Hepatocyte (in vitro differentiated cells): ENCODE data around the gene IGDCC3. TPM values are rescaled to one million over a fixed set of nuclear protein-coding genes. Genes with fewer than 3 reads are reported as not detected.

Source experiments
- DNase-seq: peaks from one replicate; pipeline ENCODE4 v3.0.0-alpha.2; 2016; ENCODE audit warnings: low spot score
- H2AFZ ChIP-seq: fragments of 200-600 bp; sonication (generic); 2 replicates; pipeline ENCODE4 v1.6.0; 2016; ENCODE audit warnings: antibody characterized with exemption, mild to moderate bottlenecking
- H3K27ac ChIP-seq: fragments of 200-600 bp; sonication (generic); 2 replicates; pipeline ENCODE4 v1.5.1; 2016; ENCODE audit warnings: mild to moderate bottlenecking
- H3K27me3 ChIP-seq: fragments of 200-600 bp; sonication (generic); 2 replicates; pipeline ENCODE4 v1.6.1; 2016
- H3K36me3 ChIP-seq: fragments of 200-600 bp; sonication (generic); replicated peaks from 2 replicates; pipeline ENCODE4 v1.5.1; 2016; ENCODE audit warnings: low read depth; ENCODE audit not compliant: insufficient read depth
- H3K4me1 ChIP-seq: fragments of 200-600 bp; sonication (generic); 2 replicates; pipeline ENCODE4 v1.5.1; 2016; ENCODE audit warnings: mild to moderate bottlenecking, moderate library complexity; ENCODE audit not compliant: insufficient read depth
- H3K4me2 ChIP-seq: fragments of 200-600 bp; sonication (generic); 2 replicates; pipeline ENCODE4 v1.6.0; 2016
- H3K4me3 ChIP-seq: fragments of 200-600 bp; sonication (generic); 2 replicates; pipeline ENCODE4 v1.5.1; 2016; ENCODE audit warnings: mild to moderate bottlenecking
- H3K79me2 ChIP-seq: fragments of 200-600 bp; sonication (generic); 2 replicates; pipeline ENCODE4 v1.6.0; 2017; ENCODE audit warnings: mild to moderate bottlenecking
- H3K9me2 ChIP-seq: fragments of 200-600 bp; sonication (generic); replicated peaks from 2 replicates; pipeline ENCODE4 v1.6.0; 2017; ENCODE audit warnings: mild to moderate bottlenecking; ENCODE audit not compliant: insufficient read depth
- H3K9me3 ChIP-seq: fragments of 200-600 bp; sonication (generic); 2 replicates; pipeline ENCODE4 v1.5.1; 2016; ENCODE audit warnings: low read depth, mild to moderate bottlenecking
- H4K20me1 ChIP-seq: fragments of 200-600 bp; sonication (generic); 2 replicates; pipeline ENCODE4 v1.6.0; 2016; ENCODE audit warnings: mild to moderate bottlenecking; ENCODE audit not compliant: insufficient read depth, poor library complexity, severe bottlenecking
- EZH2 ChIP-seq: fragments of 200-600 bp; sonication (generic); IDR thresholded peaks from 2 replicates; pipeline ENCODE4 v1.6.1; 2016; ENCODE audit warnings: antibody characterized with exemption, mild to moderate bottlenecking, borderline replicate concordance
- EZH2phosphoT487 ChIP-seq: fragments of 200-600 bp; sonication (generic); IDR thresholded peaks from one replicate; pipeline ENCODE4 v1.6.1; 2018; ENCODE audit warnings: antibody characterized with exemption, mild to moderate bottlenecking, low read depth, moderate library complexity; ENCODE audit not compliant: unreplicated experiment, severe bottlenecking
- WGBS: methylation state at CpG from one replicate; pipeline ENCODE4 v1.1.6; 2016; ENCODE audit warnings: low lambda C conversion rate; ENCODE audit errors: missing lambda C conversion rate; 5-methylcytosine and 5-hydroxymethylcytosine counted together
- polyA plus RNA-seq: library from polyadenylated mRNA; unstranded; fragments of >200 nt; fragmentation: Nextera tagmentation; extraction: Ambion mirVana; gene quantifications from 2 replicates; pipeline ENCODE4 v1.2.1, GENCODE V29; 2016
- total RNA-seq: library from RNA; depleted of rRNA; stranded (reverse); fragments of >200 nt; gene quantifications from 2 replicates; pipeline ENCODE4 v1.2.3, GENCODE V29; 2014
- TF ChIP-seq, protein P1 (sequence below): fragments of 200-600 bp; sonication (generic); IDR thresholded peaks from 2 replicates; pipeline ENCODE4 v1.5.1; 2016; ENCODE audit warnings: antibody characterized with exemption, mild to moderate bottlenecking; ENCODE audit not compliant: poor library complexity

Gene IGDCC3
- total and polyA plus RNA-seq, 2 experiments from 2014 or later, result 8.1 to 14.8 TPM

- Histone ChIP-seq H3K4me2 (no peak overlapping the region), H3K9me2 (no peaks in the 10 kb centered on the region), H3K27me3 (no peaks in the 10 kb centered on the region), H3K27ac (no peak overlapping the region), H3K36me3 (no peaks in the 10 kb centered on the region), H2AFZ (no peak overlapping the region), H3K9me3 (no peaks in the 10 kb centered on the region), H3K4me1 (peaks cover 23% of the 10 kb centered on the region), H3K4me3 (no peak overlapping the region), H3K79me2 (peaks cover 17% of the 10 kb centered on the region), H4K20me1 (no peaks in the 10 kb centered on the region)
- DNase-seq, result no peak
- 82% methylated on average over 7 of the region's 7 CpGs for WGBS
- TF ChIP-seq EZH2phosphoT487 (no peak), EZH2 (no peak)
Measured at GRCh38 chr15:65409036-65409631, 31.3 kb upstream of the IGDCC3 start.

GRCh38 chr15:65408324-65409035, 30.7 kb upstream of the IGDCC3 start:
- 68% methylated on average over 7 of the region's 7 CpGs for WGBS
- H2AFZ ChIP-seq, result no peak overlapping the region

GRCh38 chr15:65406424-65407000, 28.7 kb upstream of the IGDCC3 start:
- Histone ChIP-seq H3K4me3 (no peak overlapping the region), H3K4me2 (peak overlapping the region; percentile 26), H2AFZ (no peak overlapping the region), H3K36me3 (no peaks in the 10 kb centered on the region), H4K20me1 (no peaks in the 10 kb centered on the region), H3K79me2 (no peaks in the 10 kb centered on the region), H3K27ac (peak overlapping the region; percentile 60), H3K9me2 (no peaks in the 10 kb centered on the region), H3K4me1 (peaks cover 13% of the 10 kb centered on the region), H3K9me3 (no peaks in the 10 kb centered on the region), H3K27me3 (no peaks in the 10 kb centered on the region)
- no peak for DNase-seq
- TF ChIP-seq EZH2 (no peak), EZH2phosphoT487 (no peak)
- TF ChIP-seq, protein P1, sequence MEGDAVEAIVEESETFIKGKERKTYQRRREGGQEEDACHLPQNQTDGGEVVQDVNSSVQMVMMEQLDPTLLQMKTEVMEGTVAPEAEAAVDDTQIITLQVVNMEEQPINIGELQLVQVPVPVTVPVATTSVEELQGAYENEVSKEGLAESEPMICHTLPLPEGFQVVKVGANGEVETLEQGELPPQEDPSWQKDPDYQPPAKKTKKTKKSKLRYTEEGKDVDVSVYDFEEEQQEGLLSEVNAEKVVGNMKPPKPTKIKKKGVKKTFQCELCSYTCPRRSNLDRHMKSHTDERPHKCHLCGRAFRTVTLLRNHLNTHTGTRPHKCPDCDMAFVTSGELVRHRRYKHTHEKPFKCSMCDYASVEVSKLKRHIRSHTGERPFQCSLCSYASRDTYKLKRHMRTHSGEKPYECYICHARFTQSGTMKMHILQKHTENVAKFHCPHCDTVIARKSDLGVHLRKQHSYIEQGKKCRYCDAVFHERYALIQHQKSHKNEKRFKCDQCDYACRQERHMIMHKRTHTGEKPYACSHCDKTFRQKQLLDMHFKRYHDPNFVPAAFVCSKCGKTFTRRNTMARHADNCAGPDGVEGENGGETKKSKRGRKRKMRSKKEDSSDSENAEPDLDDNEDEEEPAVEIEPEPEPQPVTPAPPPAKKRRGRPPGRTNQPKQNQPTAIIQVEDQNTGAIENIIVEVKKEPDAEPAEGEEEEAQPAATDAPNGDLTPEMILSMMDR, result no peak
- 51% methylated on average over 10 of the region's 10 CpGs for WGBS

More at GRCh38 chr15:65408324-65409035, 30.7 kb upstream of the IGDCC3 start:
- no peak for DNase-seq
- Histone ChIP-seq H3K9me2 (no peaks in the 10 kb centered on the region), H4K20me1 (no peaks in the 10 kb centered on the region), H3K4me3 (no peak overlapping the region), H3K9me3 (no peaks in the 10 kb centered on the region), H3K4me1 (peaks cover 16% of the 10 kb centered on the region), H3K4me2 (no peak overlapping the region), H3K27ac (no peak overlapping the region), H3K36me3 (no peaks in the 10 kb centered on the region), H3K79me2 (peaks cover 11% of the 10 kb centered on the region), H3K27me3 (no peaks in the 10 kb centered on the region)
- TF ChIP-seq EZH2 (no peak), EZH2phosphoT487 (no peak)
- TF ChIP-seq, protein P1, result no peak
